IMR-90 (cell line): ENCODE results near the gene TNFRSF11A. TPM values are rescaled to one million over a fixed set of nuclear protein-coding genes. Genes with fewer than 3 reads are reported as not detected.

Source experiments
- ATAC-seq: fragments of 200-7000 bp; cut with Tn5 transposase; 2 replicates; pipeline ENCODE4 v1.9.1; 2020; ENCODE audit warnings: low read depth, mild to moderate bottlenecking, moderate library complexity
- BruUV-seq: library from RNA; stranded (reverse); fragments of 400-500 nt; replicated peaks from 2 replicates; lab custom pipeline; 2021; lab: Mats Ljungman, UMichigan
- CTCF ChIA-PET: fragments of 300-600 bp; formaldehyde crosslinking; extraction: SDS; loops from one replicate; lab custom pipeline; 2021; ENCODE audit warnings: antibody characterized with exemption; lab: Yijun Ruan, JAX
- POLR2A ChIA-PET: fragments of 300-600 bp; sonication (Branson Sonifier 250); formaldehyde crosslinking; loops from one replicate; lab custom pipeline; 2022; ENCODE audit warnings: antibody characterized with exemption; ENCODE audit not compliant: unreplicated experiment; lab: Charles Lee
- DNase-seq: peaks from one replicate; pipeline ENCODE4 v3.0.0; 2013
- H2AFZ ChIP-seq: replicated peaks from 2 replicates; pipeline ENCODE3; 2013; ENCODE audit warnings: low read length, mild to moderate bottlenecking; ENCODE audit not compliant: poor library complexity
- H2AK5ac ChIP-seq: 2 replicates; pipeline ENCODE4 v1.6.1; 2013; ENCODE audit warnings: low read depth, low read length, inconsistent platforms
- H2AK9ac ChIP-seq: replicated peaks from 2 replicates; pipeline ENCODE3; 2013; ENCODE audit warnings: mild to moderate bottlenecking, low read depth, low read length, moderate library complexity; ENCODE audit not compliant: poor library complexity
- H2BK120ac ChIP-seq: 2 replicates; pipeline ENCODE4 v1.6.1; 2013; ENCODE audit warnings: low read depth, low read length, inconsistent platforms
- H2BK15ac ChIP-seq: 3 replicates; pipeline ENCODE4 v1.6.1; 2013; ENCODE audit warnings: low read depth, low read length, inconsistent platforms
- H2BK20ac ChIP-seq: 2 replicates; pipeline ENCODE4 v1.6.1; 2013; ENCODE audit warnings: low read depth, mild to moderate bottlenecking, inconsistent platforms, low read length, moderate library complexity
- H2BK5ac ChIP-seq: 2 replicates; pipeline ENCODE4 v1.6.1; 2013; ENCODE audit warnings: mild to moderate bottlenecking, low read depth, low read length, inconsistent platforms; ENCODE audit not compliant: poor library complexity, severe bottlenecking
- H3K14ac ChIP-seq: replicated peaks from 2 replicates; pipeline ENCODE4 v1.6.1; 2013; ENCODE audit warnings: low read depth, low read length, inconsistent platforms
- H3K18ac ChIP-seq: 2 replicates; pipeline ENCODE4 v1.6.1; 2013; ENCODE audit warnings: low read depth, low read length, control low read depth
- H3K23ac ChIP-seq: 2 replicates; pipeline ENCODE4 v1.6.1; 2013; ENCODE audit warnings: low read depth, low read length, inconsistent platforms
- H3K27ac ChIP-seq: 2 replicates; pipeline ENCODE4 v1.5.1; 2013; ENCODE audit warnings: mild to moderate bottlenecking, control low read depth, low read length; ENCODE audit not compliant: insufficient read depth
- H3K27me3 ChIP-seq: 2 replicates; pipeline ENCODE4 v1.6.1; 2013; ENCODE audit warnings: low read length; ENCODE audit not compliant: control insufficient read depth, insufficient read depth
- H3K36me3 ChIP-seq: 2 replicates; pipeline ENCODE4 v1.6.1; 2013; ENCODE audit warnings: low read length, mixed read lengths; ENCODE audit not compliant: control insufficient read depth, insufficient read depth
- H3K4ac ChIP-seq: 2 replicates; pipeline ENCODE4 v1.6.1; 2013; ENCODE audit warnings: low read depth, low read length, inconsistent platforms
- H3K4me1 ChIP-seq: 2 replicates; pipeline ENCODE4 v1.6.1; 2013; ENCODE audit warnings: low read length, mixed read lengths; ENCODE audit not compliant: control insufficient read depth, insufficient read depth
- H3K4me2 ChIP-seq: 2 replicates; pipeline ENCODE4 v1.6.1; 2013; ENCODE audit warnings: low read depth, mild to moderate bottlenecking, control low read depth, low read length, moderate library complexity
- H3K4me3 ChIP-seq: 2 replicates; pipeline ENCODE4 v1.5.1; 2013; ENCODE audit warnings: low read depth, mild to moderate bottlenecking, control low read depth, low read length, moderate library complexity; ENCODE audit not compliant: insufficient read depth
- H3K56ac ChIP-seq: 2 replicates; pipeline ENCODE4 v1.6.1; 2013; ENCODE audit warnings: low read length, inconsistent platforms; ENCODE audit not compliant: insufficient read depth; ENCODE audit errors: extremely low read depth
- H3K79me1 ChIP-seq, 2 experiments: 2 replicates each; pipeline ENCODE4 v1.6.1; 2013; ENCODE audit warnings: low read length in 2 of 2, inconsistent platforms in 1 of 2, low read depth in 1 of 2
- H3K9ac ChIP-seq: 2 replicates; pipeline ENCODE4 v1.6.1; 2013; ENCODE audit warnings: low read depth, low read length, control low read depth
- H3K9me1 ChIP-seq: 2 replicates; pipeline ENCODE4 v1.6.1; 2013; ENCODE audit warnings: low read length, inconsistent platforms; ENCODE audit not compliant: insufficient read depth
- H3K9me3 ChIP-seq: 2 replicates; pipeline ENCODE4 v1.6.1; 2013; ENCODE audit warnings: low read length; ENCODE audit not compliant: control insufficient read depth, insufficient read depth
- H4K20me1 ChIP-seq: 2 replicates; pipeline ENCODE4 v1.6.1; 2013; ENCODE audit warnings: low read length, inconsistent platforms; ENCODE audit not compliant: insufficient read depth
- H4K5ac ChIP-seq: 2 replicates; pipeline ENCODE4 v1.6.1; 2013; ENCODE audit warnings: mild to moderate bottlenecking, low read depth, low read length, control low read depth
- H4K8ac ChIP-seq, 2 experiments: 2 replicates each; pipeline ENCODE4 v1.6.1; 2013; ENCODE audit warnings: low read depth in 2 of 2, low read length in 2 of 2, control low read depth in 1 of 2, inconsistent platforms in 1 of 2
- H4K91ac ChIP-seq: 2 replicates; pipeline ENCODE4 v1.6.1; 2013; ENCODE audit warnings: low read depth, low read length, inconsistent platforms; ENCODE audit not compliant: insufficient read depth
- CHD1 ChIP-seq: IDR thresholded peaks from 2 replicates; pipeline ENCODE4 v1.6.1; 2012; ENCODE audit warnings: low read depth, low read length, improper control_type of control experiment
- MXI1 ChIP-seq: IDR thresholded peaks from 2 replicates; pipeline ENCODE4 v1.6.1; 2012; ENCODE audit warnings: low read depth, mild to moderate bottlenecking, low read length, moderate library complexity, borderline replicate concordance
- RFX5 ChIP-seq: IDR thresholded peaks from 2 replicates; pipeline ENCODE4 v1.8.0; 2012; ENCODE audit warnings: low read depth, mild to moderate bottlenecking, low read length, moderate library complexity
- USF2 ChIP-seq: fragments of 150-350 bp; IDR thresholded peaks from 2 replicates; pipeline ENCODE4 v1.6.1; 2017; ENCODE audit warnings: mild to moderate bottlenecking, antibody characterized with exemption, low read length, low read depth
- WGBS, 2 experiments: methylation state at CpG; one replicate each; pipeline versions ENCODE4 v1.1.5 to v1.1.7; 2013; ENCODE audit warnings: missing lambda C conversion rate in 2 of 2; ENCODE audit not compliant: insufficient read length in 1 of 2; ENCODE audit errors: extremely low coverage in 2 of 2; 5-methylcytosine and 5-hydroxymethylcytosine counted together
- dilution Hi-C: fragments of 300-500 bp; cut with HindIII; formaldehyde crosslinking; loops from one replicate; pipeline ENCODE4 v1.14.3; 2018; ENCODE audit warnings: low sequenced_read_pairs; ENCODE audit not compliant: unreplicated experiment
- in situ Hi-C: fragments of 300-500 bp; cut with MboI; formaldehyde crosslinking; loops from 3 replicates; pipeline ENCODE4 v1.14.3; 2019; ENCODE audit warnings: low sequenced_read_pairs, inconsistent platforms, mixed read lengths
- intact Hi-C: fragments of 100-400 bp; cut with micrococcal nuclease; formaldehyde crosslinking; loops from 2 replicates; pipeline ENCODE4 v1.10.0; 2022
- polyA plus RNA-seq, 3 experiments: library from polyadenylated mRNA; depleted of rRNA; stranded (reverse); fragments of >200 nt; gene quantifications; 2 replicates each; pipeline ENCODE4 v1.2.3, GENCODE V29; 2012; ENCODE audit warnings: low replicate concordance in 1 of 3
- total RNA-seq: library from RNA; depleted of rRNA; stranded (reverse); fragments of >200 nt; gene quantifications from 2 replicates; pipeline ENCODE4 v1.2.3, GENCODE V29; 2012

TNFRSF11A gene
- total and polyA plus RNA-seq, 2 of the 4 experiments (the other 2 are of a cell fraction), result under 0.01 TPM; not detected in 1

- Histone ChIP-seq H2BK120ac (no peak overlapping the region), H3K9me3 (no peaks in the 10 kb centered on the region), H4K5ac (no peak overlapping the region), H3K4me2 (no peak overlapping the region), H3K4me3 (no peak overlapping the region), H3K36me3 (no peaks in the 10 kb centered on the region), H3K9ac (no peak overlapping the region), H4K91ac (no peak overlapping the region), H3K9me1 (no peaks in the 10 kb centered on the region), H2BK5ac (no peak overlapping the region), H3K4me1 (no peaks in the 10 kb centered on the region), H4K8ac (no peak overlapping the region), H2BK15ac (no peak overlapping the region), H3K4ac (no peak overlapping the region), H3K27me3 (peaks cover 3% of the 10 kb centered on the region), H3K56ac (no peak overlapping the region), H3K23ac (no peak overlapping the region), H3K14ac (no peak overlapping the region), H2AK9ac (no peak overlapping the region), H4K20me1 (no peaks in the 10 kb centered on the region), H2AK5ac (no peak overlapping the region), H3K27ac (no peak overlapping the region), H2AFZ (no peak overlapping the region), H2BK20ac (no peak overlapping the region), H3K18ac (no peak overlapping the region), H3K79me1 (no peaks in the 10 kb centered on the region)
- WGBS, 2 experiments, result no CpG with 5 or more reads among the region's 3 CpGs
- ATAC-seq (no peak), DNase-seq (no peak)
- in situ Hi-C loops (no loop called here), intact Hi-C loops (no loop called here), dilution Hi-C loops (no loop called here)
- TF ChIP-seq USF2 (no peak), RFX5 (no peak), MXI1 (no peak), CHD1 (no peak)
- no TSS peak for BruUV-seq
- ChIA-PET POLR2A (no interaction called here), CTCF (no interaction called here)
Observed at GRCh38 chr18:62404881-62405280, 79.8 kb downstream of the TNFRSF11A start.
